ENCODE measurements around the gene RELA. TPM values are rescaled to one million over a fixed set of nuclear protein-coding genes. Genes with fewer than 3 reads are reported as not detected.

RELA gene
- total and polyA plus RNA-seq, 7 experiments from 2014 or later, result 54.6 to 303 (median 148) TPM

DNA sequence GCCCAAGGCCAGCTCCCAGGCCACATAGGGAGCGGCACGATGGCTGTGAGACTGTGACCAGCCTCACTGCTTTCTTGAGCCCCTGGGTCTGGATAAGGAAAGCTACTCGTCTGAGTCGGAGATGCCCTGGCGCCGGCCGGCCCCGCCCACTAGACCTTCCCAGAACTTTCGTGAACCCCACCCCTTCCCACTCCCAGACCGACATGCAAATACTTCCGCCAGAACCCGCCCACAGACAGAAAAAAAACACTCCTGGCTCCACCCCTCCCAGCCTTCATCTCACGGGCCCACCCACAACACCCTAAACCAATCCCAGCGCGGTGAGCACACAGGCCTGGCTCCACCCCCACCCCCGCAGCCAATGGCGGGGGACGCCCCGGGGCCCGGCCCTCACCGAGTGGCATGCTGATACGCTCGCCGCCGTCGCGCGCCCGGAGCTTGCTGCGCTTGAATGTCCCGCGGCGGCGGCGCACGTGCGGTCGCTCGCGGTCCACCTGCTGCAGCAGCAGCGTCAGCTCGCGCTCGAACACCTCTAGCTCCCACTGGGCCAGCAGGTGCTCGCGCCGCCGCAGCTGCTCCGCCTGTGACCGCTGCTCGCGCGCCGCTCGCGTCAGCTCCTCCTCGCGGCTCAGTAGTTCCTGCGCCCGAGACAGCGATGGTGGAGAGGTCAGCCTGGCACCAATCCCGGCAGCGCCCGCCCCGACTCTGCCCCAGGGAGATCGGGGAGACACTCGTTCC, 55.7 kb downstream of the RELA start:
- peaks cover 18 to 36% (median 32%) of the 10 kb centered on the region in 7 donors for H3K4me1 Mint-ChIP-seq
- no peaks in the 10 kb centered on the region for H3K27me3 Mint-ChIP-seq
- H3K4me1 ChIP-seq (ENCODE audit: control insufficient read depth in 2 of 2, insufficient read depth in 2 of 2, low read length in 2 of 2), result peaks cover 17 to 29% of the 10 kb centered on the region in 2 donors
- ChIA-PET POLR2A (no interaction called here), CTCF (no interaction called here)
- no peaks in the 10 kb centered on the region for H3K27me3 ChIP-seq (ENCODE audit: control insufficient read depth in 2 of 2, insufficient read depth in 2 of 2, low read length in 2 of 2)
- H3K36me3 Mint-ChIP-seq, result peaks cover 0 to 14% (median 4%) of the 10 kb centered on the region in 5 donors
- peaks cover 0 to 79% (median 6%) of the 10 kb centered on the region in 3 experiments for H3K36me3 ChIP-seq (ENCODE audit: control insufficient read depth in 2 of 3, insufficient read depth in 3 of 3, low read length in 3 of 3)
- no peak for DNase-seq
- H3K9me3 Mint-ChIP-seq, result peaks cover 0 to 2% (median 0%) of the 10 kb centered on the region in 11 donors
- intact Hi-C loops (cut with micrococcal nuclease), result no loop called here
- no peak overlapping the region for H3K4me3 ChIP-seq (ENCODE audit: low read length)
- H3K27ac ChIP-seq (ENCODE audit: low read depth, low read length), result no peak overlapping the region
- no peaks in the 10 kb centered on the region for H3K9me3 ChIP-seq (ENCODE audit: control insufficient read depth in 2 of 3, low read length in 3 of 3)
- no peak overlapping the region for H3K4me3 Mint-ChIP-seq
- H3K27ac Mint-ChIP-seq, result no peak overlapping the region
- ATAC-seq, result no peak

DNA sequence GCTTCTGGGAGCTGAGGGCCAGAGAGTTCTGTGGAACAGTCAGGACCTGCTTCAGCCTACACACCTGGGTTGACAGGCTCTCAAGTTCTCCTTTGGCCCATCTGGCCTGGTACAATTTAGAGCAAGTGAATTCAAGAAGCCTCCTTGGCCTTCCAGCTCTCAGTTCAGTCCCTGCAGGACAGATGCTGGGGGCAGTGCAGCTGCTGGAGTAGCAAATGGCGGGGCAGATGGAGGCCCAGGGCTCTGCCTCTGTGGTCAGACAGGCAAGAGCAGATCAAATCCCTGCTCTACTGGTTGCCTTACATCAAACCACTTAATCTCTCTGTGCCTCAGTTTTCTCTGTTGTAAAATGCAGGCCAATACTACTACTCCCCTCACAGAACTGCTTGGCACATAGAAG, 58.5 kb downstream of the RELA start:
- Mint-ChIP-seq H3K4me3 (no peak overlapping the region), H3K4me1 (peaks cover 0 to 12% (median 6%) of the 10 kb centered on the region in 7 donors), H3K27ac (peak overlapping the region in 4 of 9 donors; percentile 9 to 19 (median 12)), H3K27me3 (no peaks in the 10 kb centered on the region), H3K36me3 (peaks cover 0 to 12% (median 4%) of the 10 kb centered on the region in 5 donors), H3K9me3 (no peaks in the 10 kb centered on the region)
- Histone ChIP-seq H3K9me3 (ENCODE audit: control insufficient read depth in 2 of 3, low read length in 3 of 3) (no peaks in the 10 kb centered on the region), H3K4me1 (ENCODE audit: control insufficient read depth in 2 of 2, insufficient read depth in 2 of 2, low read length in 2 of 2) (peaks cover 0 to 2% of the 10 kb centered on the region in 2 donors), H3K27me3 (ENCODE audit: control insufficient read depth in 2 of 2, insufficient read depth in 2 of 2, low read length in 2 of 2) (no peaks in the 10 kb centered on the region), H3K27ac (ENCODE audit: low read depth, low read length) (no peak overlapping the region), H3K36me3 (ENCODE audit: control insufficient read depth in 2 of 3, insufficient read depth in 3 of 3, low read length in 3 of 3) (peaks cover 0 to 73% (median 11%) of the 10 kb centered on the region in 3 experiments), H3K4me3 (ENCODE audit: low read length) (no peak overlapping the region)
- POLR2A ChIA-PET, result interaction anchor here (1.3 to 1.8 kb wide), 2 partner anchors 8 to 11 kb away, joined by 3 to 9 read pairs; partner anchors contain the start of genes KCNK7 and PCNX3
- CTCF ChIA-PET, result interaction anchor here (1.8 kb wide), 1 partner anchor 10 kb away, joined by 4 read pairs; no protein-coding TSS in a partner anchor
- no peak for DNase-seq
- no peak for ATAC-seq
- intact Hi-C loops (cut with micrococcal nuclease), result no loop called here

Small RNA genes lying within 50 kb of the gene (microRNA-seq; reads per million reads assigned to microRNA genes)
- gene MIR4489 (ENCODE audit: borderline microRNAs expressed) (not detected), gene MIR4690 (ENCODE audit: borderline microRNAs expressed) (not detected)

Other genes starting within 250 kb of the RELA start
- gene NEAT1, start 240.1 kb downstream of the RELA start, total RNA-seq, result 1,000 to 10,000 TPM in 1 of 5 experiments, 100 to 1,000 TPM in 4; 358 to 1,454 (median 414) TPM
- gene NEAT1, start 240.1 kb downstream of the RELA start, polyA plus RNA-seq, result 1 to 10 TPM; 2.5 to 2.6 TPM
- gene MALAT1, start 163.9 kb downstream of the RELA start, total RNA-seq, result over 10,000 TPM in 4 of 5 experiments, 1,000 to 10,000 TPM in 1; 8,375 to 32,234 (median 31,408) TPM
- 1,000 to 10,000 TPM in 1 of 2 donors, 100 to 1,000 TPM in 1; 734 to 5,106 TPM for gene MALAT1, start 163.9 kb downstream of the RELA start, polyA plus RNA-seq
- gene SCYL1, start 137.8 kb downstream of the RELA start, total RNA-seq, result 10 to 100 TPM; 63.2 to 79.8 (median 70.4) TPM
- 10 to 100 TPM; 27.0 to 69.1 TPM for gene SCYL1, start 137.8 kb downstream of the RELA start, polyA plus RNA-seq
- 100 to 1,000 TPM in 4 of 5 experiments, 10 to 100 TPM in 1; 91.4 to 288 (median 280) TPM for gene LTBP3, start 104.6 kb downstream of the RELA start, total RNA-seq
- gene LTBP3, start 104.6 kb downstream of the RELA start, polyA plus RNA-seq, result 10 to 100 TPM; 18.7 to 41.2 TPM
- gene ZNRD2, start 92.4 kb downstream of the RELA start, total RNA-seq, result 10 to 100 TPM; 29.1 to 40.9 (median 32.9) TPM
- 10 to 100 TPM; 82.6 to 86.0 TPM for gene ZNRD2, start 92.4 kb downstream of the RELA start, polyA plus RNA-seq
- 10 to 100 TPM; 33.0 to 59.7 (median 45.3) TPM for gene FAM89B, start 90.4 kb downstream of the RELA start, total RNA-seq
- 100 to 1,000 TPM in 1 of 2 donors, 10 to 100 TPM in 1; 87.7 to 115 TPM for gene FAM89B, start 90.4 kb downstream of the RELA start, polyA plus RNA-seq
- gene EHBP1L1, start 86.9 kb downstream of the RELA start, total RNA-seq, result 100 to 1,000 TPM; 108 to 207 (median 128) TPM
- 10 to 100 TPM; 12.3 to 14.2 TPM for gene EHBP1L1, start 86.9 kb downstream of the RELA start, polyA plus RNA-seq
- 1 to 10 TPM; 2.1 to 9.2 (median 4.8) TPM for gene KCNK7, start 67.1 kb downstream of the RELA start, total RNA-seq
- under 1 TPM in 1 of 2 donors, not detected in 1; 0.25 TPM for gene KCNK7, start 67.1 kb downstream of the RELA start, polyA plus RNA-seq
- gene MAP3K11, start 48.7 kb downstream of the RELA start, total RNA-seq, result 10 to 100 TPM; 63.3 to 91.1 (median 88.2) TPM
- gene MAP3K11, start 48.7 kb downstream of the RELA start, polyA plus RNA-seq, result 10 to 100 TPM; 12.1 to 21.6 TPM
- gene PCNX3, start 47.1 kb downstream of the RELA start, total RNA-seq, result 10 to 100 TPM; 50.4 to 64.9 (median 56.6) TPM
- 1 to 10 TPM; 2.2 to 7.9 TPM for gene PCNX3, start 47.1 kb downstream of the RELA start, polyA plus RNA-seq
- 100 to 1,000 TPM; 145 to 249 (median 198) TPM for gene SIPA1, start 24.8 kb downstream of the RELA start, total RNA-seq
- gene SIPA1, start 24.8 kb downstream of the RELA start, polyA plus RNA-seq, result 100 to 1,000 TPM in 1 of 2 donors, 10 to 100 TPM in 1; 90.3 to 184 TPM
- 100 to 1,000 TPM in 4 of 5 experiments, 10 to 100 TPM in 1; 68.6 to 133 (median 113) TPM for gene KAT5, start 49.3 kb upstream of the RELA start, total RNA-seq
- gene KAT5, start 49.3 kb upstream of the RELA start, polyA plus RNA-seq, result 10 to 100 TPM; 36.8 to 56.8 TPM
- gene RNASEH2C, start 57.9 kb upstream of the RELA start, total RNA-seq, result 10 to 100 TPM; 41.8 to 94.0 (median 82.0) TPM
- 10 to 100 TPM; 40.2 to 80.3 TPM for gene RNASEH2C, start 57.9 kb upstream of the RELA start, polyA plus RNA-seq
- 10 to 100 TPM; 21.5 to 31.0 (median 23.5) TPM for gene AP5B1, start 118.1 kb upstream of the RELA start, total RNA-seq
- gene AP5B1, start 118.1 kb upstream of the RELA start, polyA plus RNA-seq, result 10 to 100 TPM in 1 of 2 donors, 1 to 10 TPM in 1; 8.8 to 19.2 TPM
- gene OVOL1, start 124.1 kb upstream of the RELA start, total RNA-seq, result not detected
- gene OVOL1, start 124.1 kb upstream of the RELA start, polyA plus RNA-seq, result not detected
- 1 to 10 TPM in 3 of 5 experiments, under 1 TPM in 2; 0.81 to 2.0 (median 1.1) TPM for gene SNX32, start 171.0 kb upstream of the RELA start, total RNA-seq
- under 1 TPM; 0.38 to 0.60 TPM for gene SNX32, start 171.0 kb upstream of the RELA start, polyA plus RNA-seq
- gene CFL1, start 195.3 kb upstream of the RELA start, total RNA-seq, result 1,000 to 10,000 TPM in 1 of 5 experiments, 100 to 1,000 TPM in 4; 403 to 1,550 (median 533) TPM
- 1,000 to 10,000 TPM; 2,039 to 2,314 TPM for gene CFL1, start 195.3 kb upstream of the RELA start, polyA plus RNA-seq
- gene MUS81, start 197.5 kb upstream of the RELA start, total RNA-seq, result 100 to 1,000 TPM in 2 of 5 experiments, 10 to 100 TPM in 3; 51.8 to 117 (median 97.7) TPM
- 10 to 100 TPM; 18.3 to 33.0 TPM for gene MUS81, start 197.5 kb upstream of the RELA start, polyA plus RNA-seq
- 10 to 100 TPM in 3 of 5 experiments, 1 to 10 TPM in 2; 5.9 to 16.0 (median 12.7) TPM for gene EFEMP2, start 209.9 kb upstream of the RELA start, total RNA-seq
- gene EFEMP2, start 209.9 kb upstream of the RELA start, polyA plus RNA-seq, result under 1 TPM; 0.40 to 0.60 TPM
- gene CTSW, start 216.9 kb upstream of the RELA start, total RNA-seq, result 100 to 1,000 TPM in 1 of 5 experiments, 10 to 100 TPM in 4; 24.9 to 148 (median 29.3) TPM
- 10 to 100 TPM; 31.7 to 58.7 TPM for gene CTSW, start 216.9 kb upstream of the RELA start, polyA plus RNA-seq
- 10 to 100 TPM; 25.9 to 72.1 (median 43.4) TPM for gene FIBP, start 225.6 kb upstream of the RELA start, total RNA-seq
- 10 to 100 TPM; 60.0 to 78.3 TPM for gene FIBP, start 225.6 kb upstream of the RELA start, polyA plus RNA-seq
- gene CCDC85B, start 227.8 kb upstream of the RELA start, total RNA-seq, result 10 to 100 TPM; 21.1 to 52.1 (median 23.6) TPM
- gene CCDC85B, start 227.8 kb upstream of the RELA start, polyA plus RNA-seq, result 10 to 100 TPM; 59.0 to 85.0 TPM
- 10 to 100 TPM in 1 of 5 experiments, 1 to 10 TPM in 2, not detected in 2; 2.8 to 25.7 (median 4.0) TPM for gene FOSL1, start 237.5 kb upstream of the RELA start, total RNA-seq
- gene FOSL1, start 237.5 kb upstream of the RELA start, polyA plus RNA-seq, result not detected